Right lobe of liver (tissue), 6 donors: ENCODE measurements around the gene SSBP4. TPM values are rescaled to one million over a fixed set of nuclear protein-coding genes. Genes with fewer than 3 reads are reported as not detected.

Experiments
- ATAC-seq, 4 donors: fragments of 200-7000 bp; cut with Tn5 transposase; one replicate each; pipeline ENCODE4 v1.9.1; 2020; ENCODE audit warnings: mild to moderate bottlenecking in 4 of 4, moderate library complexity in 4 of 4
- DNase-seq, 3 donors: peaks; one replicate each; pipeline ENCODE4 v3.0.0-alpha.2; 2020
- H3K27ac ChIP-seq, 3 donors: fragments of 200-600 bp; one replicate each; pipeline ENCODE4 v1.8.0; 2022
- H3K27me3 ChIP-seq, 2 donors: fragments of 200-600 bp; one replicate each; pipeline ENCODE4 v1.8.0; 2022
- H3K36me3 ChIP-seq, 4 donors: fragments of 200-600 bp; sonication (generic) in 1 of 4; one replicate each; pipeline versions ENCODE4 v1.5.1 to v1.8.0; 2017 to 2022; ENCODE audit warnings: control low read depth in 1 of 4
- H3K4me1 ChIP-seq, 4 donors: fragments of 200-600 bp; sonication (generic) in 1 of 4; one replicate each; pipeline versions ENCODE4 v1.5.1 to v1.8.0; 2017 to 2022; ENCODE audit warnings: control low read depth in 1 of 4
- H3K4me3 ChIP-seq, 3 donors: fragments of 200-600 bp; one replicate each; pipeline ENCODE4 v1.8.0; 2022
- H3K9me3 ChIP-seq, 4 donors: fragments of 200-600 bp; sonication (generic) in 1 of 4; one replicate each; pipeline versions ENCODE4 v1.5.1 to v1.8.0; 2017 to 2022; ENCODE audit warnings: control low read depth in 1 of 4
- POLR2A ChIP-seq: fragments of 450-650 bp; IDR thresholded peaks from one replicate; pipeline ENCODE4 v1.6.1; 2017; ENCODE audit warnings: antibody characterized with exemption, mild to moderate bottlenecking
- WGBS: methylation state at CpG from one replicate; pipeline ENCODE4 v1.1.6; 2018; ENCODE audit warnings: low coverage, low lambda C conversion rate; ENCODE audit not compliant: insufficient coverage; ENCODE audit errors: missing lambda C conversion rate; 5-methylcytosine and 5-hydroxymethylcytosine counted together
- intact Hi-C, 2 donors: fragments of 100-400 bp; cut with DNase I; formaldehyde crosslinking; loops; one replicate each; pipeline versions ENCODE4 v1.11.2 to v1.14.1; 2022
- total RNA-seq, 6 experiments: library from RNA; depleted of rRNA in 2 of 6; stranded (reverse); fragments of >200 nt in 2 of 6; fragmentation: NEBNext Ultra II Directional in 3 of 6; extraction: Animal tissue kit (Norgen Biotek cat#: 25700) in 3 of 6; gene quantifications; one replicate each; pipeline versions ENCODE4 v1.1.0 to v1.2.4, GENCODE V29; 2016 to 2023
- TF ChIP-seq, protein P1 (sequence below), 4 donors: fragments of 200-600 bp in 3 of 4; fragments of 450-650 bp in 1 of 4; IDR thresholded peaks; one replicate each; pipeline versions ENCODE4 v1.5.1 to v1.8.0; 2016 to 2022; ENCODE audit warnings: antibody characterized with exemption in 4 of 4, mild to moderate bottlenecking in 2 of 4
- donor health status: DM: no; HTN: yes; CAD: no.
- donor health status: DM: no; HTN: no; CAD: no.
- donor health status: DM: no; HTN: no; CAD: no.
- donor health status: DM: no; HTN: yes; CAD: no.
- donor health status: DM: no; HTN: yes; CAD: no.

The SSBP4 gene
- total RNA-seq, 6 experiments from 2014 or later: 12.8 to 23.9 (median 15.9) TPM

DNA sequence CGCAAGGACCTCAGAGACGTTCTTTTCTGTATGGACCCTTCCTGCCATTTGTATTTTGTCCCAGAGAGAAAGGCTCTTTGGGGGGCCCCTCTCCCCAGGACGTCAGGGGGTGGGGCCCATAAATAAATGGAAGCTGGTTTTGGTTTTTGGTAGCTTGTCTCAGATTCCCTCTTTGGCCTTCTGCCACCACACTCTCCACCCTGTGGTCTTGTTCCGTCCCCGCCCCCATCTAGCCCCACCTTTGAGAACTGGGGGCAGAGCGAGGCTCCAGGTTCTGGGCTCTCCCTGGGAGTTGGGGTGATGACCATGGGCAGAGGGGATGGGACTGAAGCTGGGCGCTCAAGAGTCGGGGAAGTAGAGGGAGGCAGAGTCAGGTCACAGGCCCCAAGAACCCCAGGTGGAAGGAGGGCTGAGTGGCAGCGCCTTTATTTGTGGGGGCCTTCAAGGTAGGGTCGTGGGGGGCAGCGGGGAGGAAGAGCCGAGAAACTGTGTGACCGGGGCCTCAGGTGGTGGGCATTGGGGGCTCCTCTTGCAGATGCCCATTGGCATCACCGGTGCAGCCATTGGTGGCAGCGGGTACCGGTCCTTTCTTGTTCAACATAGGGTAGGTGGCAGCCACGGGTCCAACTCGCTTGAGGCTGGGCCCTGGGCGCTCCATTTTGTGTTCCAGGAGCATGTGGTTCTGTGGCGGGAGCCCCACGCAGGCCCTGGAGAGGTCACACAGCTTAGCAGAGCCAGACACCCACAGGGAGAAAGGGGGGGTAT, 15.4 kb downstream of the SSBP4 start:
- Histone ChIP-seq H3K4me1 (peaks cover 0 to 25% (median 4%) of the 10 kb centered on the region in 4 donors), H3K36me3 (no peaks in the 10 kb centered on the region), H3K9me3 (no peaks in the 10 kb centered on the region), H3K4me3 (no peak overlapping the region), H3K27me3 (no peaks in the 10 kb centered on the region), H3K27ac (no peak overlapping the region)
- TF ChIP-seq, protein P1, sequence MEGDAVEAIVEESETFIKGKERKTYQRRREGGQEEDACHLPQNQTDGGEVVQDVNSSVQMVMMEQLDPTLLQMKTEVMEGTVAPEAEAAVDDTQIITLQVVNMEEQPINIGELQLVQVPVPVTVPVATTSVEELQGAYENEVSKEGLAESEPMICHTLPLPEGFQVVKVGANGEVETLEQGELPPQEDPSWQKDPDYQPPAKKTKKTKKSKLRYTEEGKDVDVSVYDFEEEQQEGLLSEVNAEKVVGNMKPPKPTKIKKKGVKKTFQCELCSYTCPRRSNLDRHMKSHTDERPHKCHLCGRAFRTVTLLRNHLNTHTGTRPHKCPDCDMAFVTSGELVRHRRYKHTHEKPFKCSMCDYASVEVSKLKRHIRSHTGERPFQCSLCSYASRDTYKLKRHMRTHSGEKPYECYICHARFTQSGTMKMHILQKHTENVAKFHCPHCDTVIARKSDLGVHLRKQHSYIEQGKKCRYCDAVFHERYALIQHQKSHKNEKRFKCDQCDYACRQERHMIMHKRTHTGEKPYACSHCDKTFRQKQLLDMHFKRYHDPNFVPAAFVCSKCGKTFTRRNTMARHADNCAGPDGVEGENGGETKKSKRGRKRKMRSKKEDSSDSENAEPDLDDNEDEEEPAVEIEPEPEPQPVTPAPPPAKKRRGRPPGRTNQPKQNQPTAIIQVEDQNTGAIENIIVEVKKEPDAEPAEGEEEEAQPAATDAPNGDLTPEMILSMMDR (IDR thresholded peaks at IDR 0.05): no peak
- no peak for TF ChIP-seq POLR2A
- 70% methylated on average over 2 of the region's 21 CpGs for WGBS
- intact Hi-C loops: no loop called here
- ATAC-seq: no peak
- DNase-seq: no peak

DNA sequence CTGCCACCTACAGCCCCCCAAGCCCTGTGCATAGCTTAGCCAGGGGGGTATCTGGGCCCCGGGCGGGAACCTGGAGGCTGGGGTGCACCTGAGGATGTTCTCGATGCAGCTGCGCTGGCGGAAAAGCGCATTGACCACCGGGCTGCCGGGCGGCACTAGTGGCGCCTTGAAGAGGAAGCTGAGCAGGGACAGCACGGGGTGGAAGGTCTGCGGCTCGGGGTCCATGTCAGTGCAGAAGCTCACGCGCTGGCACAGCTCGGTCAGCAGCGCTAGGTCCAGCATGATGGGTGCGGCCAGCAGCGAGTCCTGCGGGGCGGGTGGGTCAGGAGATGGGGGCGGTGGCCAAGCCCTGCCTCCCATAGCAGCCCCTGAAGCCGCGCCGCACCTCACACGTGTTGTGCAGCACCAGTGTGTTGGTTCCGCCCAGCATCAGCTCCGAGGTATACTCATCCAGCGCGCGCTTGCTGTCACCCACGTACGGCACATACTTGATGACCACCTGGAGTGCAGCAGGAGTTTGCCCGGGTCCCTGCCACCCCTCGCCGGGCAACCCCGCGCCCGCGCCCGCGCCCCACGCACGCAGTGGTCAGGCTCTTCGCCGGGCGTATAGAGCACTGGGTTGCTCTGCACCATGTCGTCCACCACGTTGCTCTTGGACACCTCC, 16.1 kb downstream of the SSBP4 start:
- ATAC-seq (peak in 1 of 4 donors; percentile 4), DNase-seq (no peak)
- no peaks in the 10 kb centered on the region for H3K27me3 ChIP-seq
- H3K9me3 ChIP-seq: no peaks in the 10 kb centered on the region
- no peak overlapping the region for H3K27ac ChIP-seq
- no peak overlapping the region for H3K4me3 ChIP-seq
- intact Hi-C loops: no loop called here
- WGBS: 93% methylated on average over 3 of the region's 49 CpGs
- H3K36me3 ChIP-seq: no peaks in the 10 kb centered on the region
- peaks cover 0 to 26% (median 6%) of the 10 kb centered on the region in 4 donors for H3K4me1 ChIP-seq
- TF ChIP-seq POLR2A: no peak
- TF ChIP-seq, protein P1 (IDR thresholded peaks at IDR 0.05): no peak

DNA sequence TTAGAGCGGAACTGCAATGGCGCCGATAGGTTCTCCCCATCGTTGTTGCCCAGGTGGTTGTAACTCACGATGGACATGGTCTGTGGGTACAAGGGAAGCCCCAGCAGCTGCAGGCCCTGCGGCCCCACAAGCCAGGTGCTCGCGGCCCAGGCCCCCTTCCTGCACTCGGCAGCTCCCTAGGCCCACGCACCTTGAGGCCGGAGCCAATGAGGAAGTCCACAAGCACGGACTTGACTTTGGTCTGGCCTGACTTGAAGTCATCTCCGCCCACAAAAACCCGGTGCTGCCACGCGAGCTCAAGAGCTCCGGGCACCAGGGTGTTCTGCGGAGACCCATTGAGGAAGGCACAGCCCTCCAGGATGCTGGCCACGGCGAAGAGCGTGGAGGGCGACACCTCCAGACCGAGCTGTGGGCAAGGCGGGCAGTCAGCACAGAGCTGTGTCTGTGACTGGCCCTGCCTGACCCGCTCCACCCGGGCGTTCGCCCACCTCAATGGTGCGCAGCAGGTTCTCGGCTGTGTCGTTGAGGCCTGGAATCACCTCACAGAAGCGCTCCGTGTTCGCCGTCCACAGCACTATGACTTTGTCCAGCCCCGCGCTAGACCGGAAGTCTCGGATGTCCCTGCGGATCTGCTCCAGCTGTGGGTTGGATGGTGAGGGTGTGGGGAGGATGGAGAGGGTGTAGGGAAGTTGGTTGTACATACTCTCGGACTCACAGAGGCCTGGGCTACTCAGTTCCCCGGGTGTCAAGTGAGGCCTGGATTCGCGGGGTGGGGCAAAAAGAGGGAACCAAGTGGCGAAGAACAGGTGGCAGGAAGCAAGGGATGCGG, 16.9 kb downstream of the SSBP4 start:
- DNase-seq: no peak
- TF ChIP-seq POLR2A: no peak
- TF ChIP-seq, protein P1 (IDR thresholded peaks at IDR 0.05): no peak
- ATAC-seq: no peak
- H3K4me1 ChIP-seq: peaks cover 0 to 26% (median 6%) of the 10 kb centered on the region in 4 donors
- H3K27me3 ChIP-seq: no peaks in the 10 kb centered on the region
- no peaks in the 10 kb centered on the region for H3K36me3 ChIP-seq
- 70% methylated on average over 6 of the region's 46 CpGs for WGBS
- H3K9me3 ChIP-seq: no peaks in the 10 kb centered on the region
- no peak overlapping the region for H3K27ac ChIP-seq
- no peak overlapping the region for H3K4me3 ChIP-seq
- intact Hi-C loops: no loop called here

DNA sequence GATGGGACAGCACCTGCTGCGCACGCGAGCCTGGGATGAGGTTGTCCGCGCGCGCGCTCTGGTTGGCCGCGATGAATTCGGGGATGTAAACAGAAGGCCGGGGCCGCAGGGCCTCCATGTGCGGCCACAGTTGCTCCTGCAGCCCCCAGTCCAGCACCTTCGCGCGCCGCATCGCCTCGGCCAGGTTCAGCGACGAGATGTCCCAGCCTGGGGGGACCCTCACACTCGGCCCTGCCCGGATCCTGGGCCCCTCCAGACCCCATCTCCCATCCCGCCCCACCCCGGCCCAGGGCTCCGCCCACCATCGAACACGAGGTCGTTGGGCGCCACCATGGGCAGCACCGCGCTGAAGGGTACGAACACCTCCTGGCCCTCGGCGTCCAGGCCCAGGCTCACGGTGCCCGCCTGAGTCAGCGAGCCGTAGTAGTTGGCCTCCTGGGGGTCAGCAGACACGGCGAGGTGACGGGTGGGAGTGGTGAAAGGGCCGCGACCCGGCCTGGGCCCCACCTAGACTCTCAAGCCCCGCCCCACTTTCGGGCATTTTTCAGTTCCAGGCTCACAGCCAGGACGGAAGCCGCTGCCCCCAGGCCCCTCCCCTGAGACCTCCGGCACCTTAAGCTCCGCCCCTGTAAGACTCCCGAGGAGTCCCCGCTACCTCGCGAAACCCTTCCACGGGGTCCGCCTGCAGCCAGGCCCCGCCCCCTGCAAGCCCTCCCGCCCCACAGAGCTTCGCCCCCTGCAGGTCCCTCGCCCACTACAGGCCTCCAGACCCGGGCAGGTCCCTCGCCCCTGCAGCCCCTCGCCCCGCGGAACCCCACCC, 17.7 kb downstream of the SSBP4 start:
- H3K36me3 ChIP-seq: no peaks in the 10 kb centered on the region
- DNase-seq: peak; percentile 77 to 80 (median 80)
- H3K27ac ChIP-seq: peak overlapping the region in 1 of 3 donors; percentile 51
- peak; percentile 50 to 55 (median 52) for ATAC-seq
- H3K4me1 ChIP-seq: peaks cover 0 to 26% (median 6%) of the 10 kb centered on the region in 4 donors
- H3K4me3 ChIP-seq: peak overlapping the region; percentile 40 to 46 (median 41)
- H3K9me3 ChIP-seq: no peaks in the 10 kb centered on the region
- H3K27me3 ChIP-seq: no peaks in the 10 kb centered on the region
- 32% methylated on average over 26 of the region's 67 CpGs for WGBS
- TF ChIP-seq, protein P1 (IDR thresholded peaks at IDR 0.05): no peak
- TF ChIP-seq POLR2A: no peak
- intact Hi-C loops: no loop called here
